CD8-positive, alpha-beta memory T cell (primary cell): ENCODE measurements around the gene P2RX7. TPM values are rescaled to one million over a fixed set of nuclear protein-coding genes. Genes with fewer than 3 reads are reported as not detected.
A peak's percentile ranks its signal among the peaks of the same experiment; 100 is the strongest.
"Not testable (repeated sequence)": the region's sequence is repeated elsewhere in the genome, so short reads cannot be mapped to it uniquely, and the experiment has no call there.

Source experiments
- CTCF ChIA-PET: fragments of 350-600 bp; sonication (Branson Sonifier 250); formaldehyde crosslinking; loops from one replicate; lab custom pipeline; 2021; ENCODE audit warnings: antibody characterized with exemption; lab: Charles Lee
- POLR2A ChIA-PET: fragments of 350-600 bp; sonication (Branson Sonifier 250); formaldehyde crosslinking; loops from one replicate; lab custom pipeline; 2021; ENCODE audit warnings: antibody characterized with exemption; lab: Charles Lee
- DNase-seq, 5 donors: peaks; one replicate each; pipeline versions ENCODE4 v3.0.0 to v3.0.0-alpha.2; 2020 to 2022; ENCODE audit warnings: mixed read lengths in 1 of 5
- H3K27ac ChIP-seq: one replicate; pipeline ENCODE4 v1.7.0; 2013; ENCODE audit warnings: low read depth, mild to moderate bottlenecking, low read length, moderate library complexity
- H3K27me3 ChIP-seq: 2 replicates; pipeline ENCODE4 v1.7.0; 2013; ENCODE audit warnings: low read length, mild to moderate bottlenecking; ENCODE audit not compliant: insufficient read depth, poor library complexity, severe bottlenecking
- H3K36me3 ChIP-seq: 2 replicates; pipeline ENCODE4 v1.7.0; 2013; ENCODE audit warnings: mild to moderate bottlenecking, low read length, moderate library complexity; ENCODE audit not compliant: insufficient read depth
- H3K4me1 ChIP-seq: 2 replicates; pipeline ENCODE4 v1.7.0; 2013; ENCODE audit warnings: mild to moderate bottlenecking, low read length, moderate library complexity; ENCODE audit not compliant: insufficient read depth
- H3K4me3 ChIP-seq: 2 replicates; pipeline ENCODE4 v1.7.0; 2013; ENCODE audit warnings: mild to moderate bottlenecking, low read length
- H3K9me3 ChIP-seq: 2 replicates; pipeline ENCODE4 v1.7.0; 2013; ENCODE audit warnings: mild to moderate bottlenecking, low read length
- H3K27ac Mint-ChIP-seq, 8 donors: one replicate each; pipeline ENCODE4 v1.8.0; 2020 to 2021; ENCODE audit warnings: mixed read lengths in 8 of 8, mild to moderate bottlenecking in 6 of 8, inconsistent platforms in 3 of 8, moderate library complexity in 3 of 8
- H3K27me3 Mint-ChIP-seq, 2 donors: one replicate each; pipeline ENCODE4 v1.8.0; 2020 to 2021; ENCODE audit warnings: mixed read lengths in 2 of 2, mild to moderate bottlenecking in 1 of 2, moderate library complexity in 1 of 2
- H3K36me3 Mint-ChIP-seq, 3 donors: one replicate each; pipeline ENCODE4 v1.8.0; 2020 to 2021; ENCODE audit warnings: mixed read lengths in 3 of 3, inconsistent platforms in 1 of 3, mild to moderate bottlenecking in 1 of 3
- H3K4me1 Mint-ChIP-seq, 3 donors: one replicate each; pipeline ENCODE4 v1.8.0; 2020 to 2021; ENCODE audit warnings: mixed read lengths in 3 of 3, inconsistent platforms in 1 of 3, mild to moderate bottlenecking in 1 of 3
- H3K4me3 Mint-ChIP-seq, 7 donors: one replicate each; pipeline ENCODE4 v1.8.0; 2020 to 2021; ENCODE audit warnings: mixed read lengths in 7 of 7, mild to moderate bottlenecking in 6 of 7, moderate library complexity in 4 of 7, inconsistent platforms in 2 of 7
- H3K9me3 Mint-ChIP-seq, 5 donors: one replicate each; pipeline ENCODE4 v1.8.0; 2020 to 2022; ENCODE audit warnings: mixed read lengths in 5 of 5, mild to moderate bottlenecking in 3 of 5, moderate library complexity in 2 of 5, inconsistent platforms in 1 of 5
- polyA plus RNA-seq: library from polyadenylated mRNA; unstranded; fragments of 300-500 nt; fragmentation: Illumina TruSeq; gene quantifications from one replicate; pipeline ENCODE4 v1.2.3, GENCODE V29; 2021
- total RNA-seq, 2 experiments: library from RNA; stranded (reverse); gene quantifications; one replicate each; pipeline ENCODE4 v1.2.3, GENCODE V29; 2021

The P2RX7 gene
- total and polyA plus RNA-seq, 3 experiments from 2014 or later, result 4.3 to 9.2 (median 4.5) TPM

DNA sequence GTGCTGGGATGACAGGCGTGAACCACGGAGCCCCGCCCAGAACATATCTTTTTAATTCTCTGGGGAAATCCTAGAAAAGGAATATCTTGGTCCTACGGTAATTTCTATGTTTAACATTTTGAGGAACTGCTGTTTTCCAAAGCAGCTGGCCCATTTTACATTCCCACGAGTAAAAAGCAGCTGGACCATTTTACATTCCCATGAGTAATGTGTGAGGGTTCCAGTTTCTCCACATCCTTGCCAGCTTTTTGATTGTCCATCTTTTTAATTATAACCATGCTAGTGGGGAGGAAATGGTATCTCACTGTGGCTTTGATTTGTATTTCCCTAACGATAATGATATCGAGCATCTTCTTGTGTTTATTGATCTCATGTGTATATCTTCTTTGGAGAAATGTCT, 72.8 kb downstream of the P2RX7 start:
- no peak for DNase-seq
- POLR2A ChIA-PET, result no interaction called here
- Mint-ChIP-seq H3K4me3 (peak overlapping the region in 1 of 7 donors; percentile 48), H3K36me3 (peaks cover 0 to under 1% (median 0%) of the 10 kb centered on the region in 3 donors), H3K27ac (peak overlapping the region in 1 of 8 donors; percentile 27), H3K4me1 (peaks cover 0 to 5% (median 3%) of the 10 kb centered on the region in 3 donors), H3K27me3 (no peaks in the 10 kb centered on the region), H3K9me3 (no peaks in the 10 kb centered on the region)
- CTCF ChIA-PET, result no interaction called here
- H3K4me1 ChIP-seq, result peaks cover 7% of the 10 kb centered on the region
- no peaks in the 10 kb centered on the region for H3K36me3 ChIP-seq
- H3K27me3 ChIP-seq, result no peaks in the 10 kb centered on the region
- no peak overlapping the region for H3K4me3 ChIP-seq
- no peaks in the 10 kb centered on the region for H3K9me3 ChIP-seq
- no peak overlapping the region for H3K27ac ChIP-seq

DNA sequence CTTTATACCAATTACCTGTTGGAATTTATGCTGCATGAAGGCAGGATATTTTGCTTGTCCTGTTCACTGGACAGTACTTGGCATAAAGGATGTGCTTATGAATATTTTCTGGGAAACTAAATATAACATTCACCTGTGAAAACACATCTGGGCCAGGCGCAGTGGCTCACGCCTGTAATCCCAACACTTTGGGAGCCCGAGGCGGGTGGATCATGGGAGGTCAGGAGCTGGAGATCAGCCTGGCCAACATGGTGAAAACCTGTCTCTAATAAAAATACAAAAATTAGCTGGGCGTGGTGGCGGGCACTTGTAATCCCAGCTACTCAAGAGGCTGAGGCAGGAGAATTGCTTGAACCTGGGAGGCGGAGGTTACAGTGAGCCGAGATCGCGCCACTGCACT, 75.9 kb downstream of the P2RX7 start:
- H3K4me3 ChIP-seq, H3K27me3 Mint-ChIP-seq, H3K36me3 ChIP-seq, H3K27ac ChIP-seq, H3K27me3 ChIP-seq, POLR2A ChIA-PET, H3K9me3 ChIP-seq, DNase-seq, H3K9me3 Mint-ChIP-seq: not testable (repeated sequence)
- peak overlapping the region; percentile 66 to 92 (median 78) for H3K4me3 Mint-ChIP-seq
- H3K27ac Mint-ChIP-seq, result peak overlapping the region in 7 of 8 donors; percentile 9 to 91 (median 46)
- CTCF ChIA-PET, result interaction anchor here (1.7 kb wide), 1 partner anchor 15 kb away, joined by 3 read pairs; no protein-coding TSS in a partner anchor
- H3K4me1 ChIP-seq, result peaks cover 16% of the 10 kb centered on the region
- H3K36me3 Mint-ChIP-seq, result peaks cover 0 to 11% (median 0%) of the 10 kb centered on the region in 3 donors
- H3K4me1 Mint-ChIP-seq, result peaks cover 13 to 29% (median 14%) of the 10 kb centered on the region in 3 donors

GRCh38 chr12:121209221-121209620, 76.5 kb downstream of the P2RX7 start:
- Histone ChIP-seq H3K27ac (peak overlapping the region; percentile 90), H3K36me3 (no peaks in the 10 kb centered on the region), H3K9me3 (no peaks in the 10 kb centered on the region), H3K4me3 (peak overlapping the region; percentile 65), H3K27me3 (no peaks in the 10 kb centered on the region), H3K4me1 (peaks cover 16% of the 10 kb centered on the region)
- no peaks in the 10 kb centered on the region for H3K9me3 Mint-ChIP-seq
- ChIA-PET CTCF (interaction anchor here (0.7 to 1.7 kb wide), 2 partner anchors 15 to 142 kb away, joined by 3 read pairs; no protein-coding TSS in a partner anchor), POLR2A (interaction anchor here (0.6 to 0.7 kb wide), 2 partner anchors 113 to 765 kb away, joined by 4 to 13 read pairs; no protein-coding TSS in a partner anchor)
- no peak for DNase-seq
- H3K27me3 Mint-ChIP-seq, result no peaks in the 10 kb centered on the region
- H3K4me3 Mint-ChIP-seq, result peak overlapping the region; percentile 75 to 92 (median 82)
- peaks cover 0 to 13% (median 1%) of the 10 kb centered on the region in 3 donors for H3K36me3 Mint-ChIP-seq
- H3K4me1 Mint-ChIP-seq, result peaks cover 15 to 34% (median 16%) of the 10 kb centered on the region in 3 donors
- H3K27ac Mint-ChIP-seq, result peak overlapping the region; percentile 43 to 91 (median 83)

GRCh38 chr12:121209624-121210572, 77.2 kb downstream of the P2RX7 start, which contains the start of gene P2RX4:
TSS of gene P2RX4 (plus strand) at chr12:121210129. CDS start at chr12:121210165, 36 bp downstream.
- peaks cover 22 to 41% (median 22%) of the 10 kb centered on the region in 3 donors for H3K4me1 Mint-ChIP-seq
- Histone ChIP-seq H3K4me3 (peak within 1 kb of the TSS; percentile 65), H3K9me3 (no peaks in the 10 kb centered on the region), H3K4me1 (peaks cover 16% of the 10 kb centered on the region), H3K27ac (peak within 1 kb of the TSS; percentile 90), H3K36me3 (no peaks in the 10 kb centered on the region), H3K27me3 (no peaks in the 10 kb centered on the region)
- H3K27ac Mint-ChIP-seq, result peak within 1 kb of the TSS; percentile 90 to 99 (median 96)
- ChIA-PET POLR2A (interaction anchor here (0.6 to 1.4 kb wide), 6 partner anchors 14 to 765 kb away, joined by 3 to 13 read pairs (median 4); no protein-coding TSS in a partner anchor), CTCF (interaction anchor here (0.7 to 1.9 kb wide), 3 partner anchors 14 to 142 kb away, joined by 3 to 10 read pairs (median 3); no protein-coding TSS in a partner anchor)
- no peaks in the 10 kb centered on the region for H3K9me3 Mint-ChIP-seq
- no peaks in the 10 kb centered on the region for H3K27me3 Mint-ChIP-seq
- peaks cover 0 to 16% (median 3%) of the 10 kb centered on the region in 3 donors for H3K36me3 Mint-ChIP-seq
- peak within 1 kb of the TSS; percentile 82 to 97 (median 91) for H3K4me3 Mint-ChIP-seq
- DNase-seq, result peak; percentile 79 to 92 (median 89)

- H3K4me1 ChIP-seq, result peaks cover 16% of the 10 kb centered on the region
- no peaks in the 10 kb centered on the region for H3K27me3 ChIP-seq
- H3K9me3 ChIP-seq, result no peaks in the 10 kb centered on the region
- no peaks in the 10 kb centered on the region for H3K36me3 ChIP-seq
- Mint-ChIP-seq H3K27me3 (no peaks in the 10 kb centered on the region), H3K36me3 (peaks cover 0 to 34% (median 5%) of the 10 kb centered on the region in 3 donors), H3K4me1 (peaks cover 27 to 57% (median 37%) of the 10 kb centered on the region in 3 donors), H3K27ac (peak overlapping the region in 3 of 8 donors; percentile 22 to 91 (median 65)), H3K9me3 (no peaks in the 10 kb centered on the region), H3K4me3 (peak overlapping the region in 2 of 7 donors; percentile 5 to 32)
- no peak overlapping the region for H3K27ac ChIP-seq
- no peak overlapping the region for H3K4me3 ChIP-seq
- CTCF ChIA-PET, result no interaction called here
- POLR2A ChIA-PET, result interaction anchor here (0.6 kb wide), 1 partner anchor 200 kb away, joined by 6 read pairs; no protein-coding TSS in a partner anchor
- DNase-seq, result no peak
These were observed 80.2 kb downstream of the P2RX7 start for GRCh38 chr12:121212875-121213274.

- no peaks in the 10 kb centered on the region for H3K27me3 Mint-ChIP-seq
- peaks cover 29 to 55% (median 37%) of the 10 kb centered on the region in 3 donors for H3K4me1 Mint-ChIP-seq
- H3K4me3 ChIP-seq, result no peak overlapping the region
- H3K4me3 Mint-ChIP-seq, result peak overlapping the region in 6 of 7 donors; percentile 0 to 81 (median 43)
- no peaks in the 10 kb centered on the region for H3K27me3 ChIP-seq
- no peaks in the 10 kb centered on the region for H3K9me3 ChIP-seq
- H3K36me3 Mint-ChIP-seq, result peaks cover 0 to 47% (median 7%) of the 10 kb centered on the region in 3 donors
- no peak overlapping the region for H3K27ac ChIP-seq
- no peaks in the 10 kb centered on the region for H3K36me3 ChIP-seq
- DNase-seq, result no peak
- H3K4me1 ChIP-seq, result peaks cover 12% of the 10 kb centered on the region
- no peaks in the 10 kb centered on the region for H3K9me3 Mint-ChIP-seq
- ChIA-PET CTCF (interaction anchor here (1.3 kb wide), 1 partner anchor 8 kb away, joined by 3 read pairs; no protein-coding TSS in a partner anchor), POLR2A (interaction anchor here (0.7 to 1.8 kb wide), 2 partner anchors 10 to 596 kb away, joined by 3 to 6 read pairs; no protein-coding TSS in a partner anchor)
- H3K27ac Mint-ChIP-seq, result peak overlapping the region; percentile 5 to 93 (median 56)
These were observed 81.6 kb downstream of the P2RX7 start for GRCh38 chr12:121214166-121214777.
